ENCODE results near the gene NUTF2.
A peak's percentile ranks its signal among the peaks of the same experiment; 100 is the strongest.

Gene NUTF2

GRCh38 chr16:67883146-67883871 lies 36.6 kb downstream of the NUTF2 start:
- Histone ChIP-seq H3K4ac (ENCODE audit: low read depth, low read length) (no peak overlapping the region), H2BK5ac (ENCODE audit: low read depth, low read length, poor library complexity) (peak overlapping the region; percentile 7), H4K8ac (ENCODE audit: low read depth, low read length) (peak overlapping the region; percentile 19), H3K14ac (ENCODE audit: low read length) (peak overlapping the region; percentile 54), H3K4me1 (ENCODE audit: control insufficient read depth in 1 of 2, insufficient read depth in 2 of 2, low read length in 2 of 2) (peaks cover 20 to 25% of the 10 kb centered on the region in 2 experiments), H3K27me3 (ENCODE audit: insufficient read depth, low read length) (no peaks in the 10 kb centered on the region), H4K91ac (ENCODE audit: low read depth, low read length) (no peak overlapping the region), H2AFZ (ENCODE audit: insufficient read depth, low read length, poor library complexity) (no peak overlapping the region), H3K9me3 (ENCODE audit: insufficient read depth, low read depth, low read length) (peaks cover 4% of the 10 kb centered on the region), H3K27ac (ENCODE audit: low read depth, low read length) (peak overlapping the region; percentile 37), H3K4me3 (ENCODE audit: low read depth, low read length) (no peak overlapping the region), H3K18ac (ENCODE audit: low read length) (peak overlapping the region; percentile 21), H4K12ac (ENCODE audit: low read depth, low read length) (peak overlapping the region; percentile 43), H3K36me3 (ENCODE audit: control insufficient read depth in 1 of 2, insufficient read depth in 2 of 2, low read length in 2 of 2) (peaks cover 60 to 62% of the 10 kb centered on the region in 2 experiments), H2BK120ac (ENCODE audit: insufficient read depth, low read length, poor library complexity) (peak overlapping the region; percentile 18), H3K79me2 (ENCODE audit: control insufficient read depth, insufficient read depth, low read length, poor library complexity) (no peaks in the 10 kb centered on the region), H3K79me1 (ENCODE audit: low read length) (peaks cover 2% of the 10 kb centered on the region), H2AK5ac (ENCODE audit: low read length) (no peak overlapping the region), H2BK12ac (ENCODE audit: low read length) (peak overlapping the region; percentile 27), H3K23ac (ENCODE audit: low read length) (no peak overlapping the region), H3K9ac (ENCODE audit: low read length) (no peak overlapping the region), H3K4me2 (ENCODE audit: low read length) (peak overlapping the region; percentile 7)
- DNase-seq, result peak; percentile 56 to 61
- WGBS (ENCODE audit: extremely low coverage, insufficient coverage, insufficient read length), result no CpG with 5 or more reads among the region's 6 CpGs

- H3K27ac ChIP-seq (ENCODE audit: low read depth, low read length), result no peak overlapping the region
- no peak overlapping the region for H3K23ac ChIP-seq (ENCODE audit: low read length)
- H3K36me3 ChIP-seq (ENCODE audit: control insufficient read depth in 1 of 2, insufficient read depth in 2 of 2, low read length in 2 of 2), result peaks cover 55 to 56% of the 10 kb centered on the region in 2 experiments
- peaks cover 2% of the 10 kb centered on the region for H3K79me1 ChIP-seq (ENCODE audit: low read length)
- no peak overlapping the region for H4K8ac ChIP-seq (ENCODE audit: low read depth, low read length)
- H3K14ac ChIP-seq (ENCODE audit: low read length), result no peak overlapping the region
- no peak overlapping the region for H2AFZ ChIP-seq (ENCODE audit: insufficient read depth, low read length, poor library complexity)
- H2BK12ac ChIP-seq (ENCODE audit: low read length), result no peak overlapping the region
- no peak overlapping the region for H3K4me3 ChIP-seq (ENCODE audit: low read depth, low read length)
- H4K91ac ChIP-seq (ENCODE audit: low read depth, low read length), result no peak overlapping the region
- no peak overlapping the region for H4K12ac ChIP-seq (ENCODE audit: low read depth, low read length)
- no CpG with 5 or more reads among the region's 11 CpGs for WGBS (ENCODE audit: extremely low coverage, insufficient coverage, insufficient read length)
- DNase-seq, result peak; percentile 32 to 62
- peaks cover 20 to 25% of the 10 kb centered on the region in 2 experiments for H3K4me1 ChIP-seq (ENCODE audit: control insufficient read depth in 1 of 2, insufficient read depth in 2 of 2, low read length in 2 of 2)
- no peak overlapping the region for H3K4me2 ChIP-seq (ENCODE audit: low read length)
- no peaks in the 10 kb centered on the region for H3K27me3 ChIP-seq (ENCODE audit: insufficient read depth, low read length)
- H3K4ac ChIP-seq (ENCODE audit: low read depth, low read length), result no peak overlapping the region
- no peak overlapping the region for H3K18ac ChIP-seq (ENCODE audit: low read length)
- H2BK5ac ChIP-seq (ENCODE audit: low read depth, low read length, poor library complexity), result no peak overlapping the region
- peaks cover 4% of the 10 kb centered on the region for H3K9me3 ChIP-seq (ENCODE audit: insufficient read depth, low read depth, low read length)
- no peaks in the 10 kb centered on the region for H3K79me2 ChIP-seq (ENCODE audit: control insufficient read depth, insufficient read depth, low read length, poor library complexity)
- H3K9ac ChIP-seq (ENCODE audit: low read length), result no peak overlapping the region
- H2AK5ac ChIP-seq (ENCODE audit: low read length), result no peak overlapping the region
- H2BK120ac ChIP-seq (ENCODE audit: insufficient read depth, low read length, poor library complexity), result no peak overlapping the region
Measured at GRCh38 chr16:67883872-67884261, 37.1 kb downstream of the NUTF2 start.

GRCh38 chr16:67884684-67885083 lies 38.0 kb downstream of the NUTF2 start, which contains the start of gene NRN1L:
NRN1L (plus strand) TSS chr16:67884885; CDS start chr16:67884904, 19 bp downstream.
- no peak within 1 kb of the TSS for H3K4me3 ChIP-seq (ENCODE audit: low read depth, low read length)
- no peak within 1 kb of the TSS for H3K4ac ChIP-seq (ENCODE audit: low read depth, low read length)
- WGBS (ENCODE audit: extremely low coverage, insufficient coverage, insufficient read length), result no CpG with 5 or more reads among the region's 22 CpGs
- H3K36me3 ChIP-seq (ENCODE audit: control insufficient read depth in 1 of 2, insufficient read depth in 2 of 2, low read length in 2 of 2), result peaks cover 47 to 48% of the 10 kb centered on the region in 2 experiments
- H3K27ac ChIP-seq (ENCODE audit: low read depth, low read length), result no peak within 1 kb of the TSS
- H3K14ac ChIP-seq (ENCODE audit: low read length), result no peak within 1 kb of the TSS
- no peak within 1 kb of the TSS for H2BK12ac ChIP-seq (ENCODE audit: low read length)
- no peak within 1 kb of the TSS for H2BK120ac ChIP-seq (ENCODE audit: insufficient read depth, low read length, poor library complexity)
- no peak within 1 kb of the TSS for H2AK5ac ChIP-seq (ENCODE audit: low read length)
- H3K18ac ChIP-seq (ENCODE audit: low read length), result no peak within 1 kb of the TSS
- peaks cover 20 to 25% of the 10 kb centered on the region in 2 experiments for H3K4me1 ChIP-seq (ENCODE audit: control insufficient read depth in 1 of 2, insufficient read depth in 2 of 2, low read length in 2 of 2)
- H3K79me2 ChIP-seq (ENCODE audit: control insufficient read depth, insufficient read depth, low read length, poor library complexity), result no peaks in the 10 kb centered on the region
- H3K4me2 ChIP-seq (ENCODE audit: low read length), result no peak within 1 kb of the TSS
- no peak within 1 kb of the TSS for H4K8ac ChIP-seq (ENCODE audit: low read depth, low read length)
- no peak within 1 kb of the TSS for H4K12ac ChIP-seq (ENCODE audit: low read depth, low read length)
- H3K23ac ChIP-seq (ENCODE audit: low read length), result no peak within 1 kb of the TSS
- no peaks in the 10 kb centered on the region for H3K27me3 ChIP-seq (ENCODE audit: insufficient read depth, low read length)
- peak; percentile 46 to 63 for DNase-seq
- peaks cover 2% of the 10 kb centered on the region for H3K79me1 ChIP-seq (ENCODE audit: low read length)
- H4K91ac ChIP-seq (ENCODE audit: low read depth, low read length), result no peak within 1 kb of the TSS
- H3K9me3 ChIP-seq (ENCODE audit: insufficient read depth, low read depth, low read length), result peaks cover 3% of the 10 kb centered on the region
- no peak within 1 kb of the TSS for H3K9ac ChIP-seq (ENCODE audit: low read length)
- H2AFZ ChIP-seq (ENCODE audit: insufficient read depth, low read length, poor library complexity), result no peak within 1 kb of the TSS
- no peak within 1 kb of the TSS for H2BK5ac ChIP-seq (ENCODE audit: low read depth, low read length, poor library complexity)

GRCh38 chr16:67885545-67885944 lies 38.8 kb downstream of the NUTF2 start:
- peaks cover 20 to 25% of the 10 kb centered on the region in 2 experiments for H3K4me1 ChIP-seq (ENCODE audit: control insufficient read depth in 1 of 2, insufficient read depth in 2 of 2, low read length in 2 of 2)
- no peak overlapping the region for H2AK5ac ChIP-seq (ENCODE audit: low read length)
- no peak overlapping the region for H3K4me3 ChIP-seq (ENCODE audit: low read depth, low read length)
- peaks cover 38 to 39% of the 10 kb centered on the region in 2 experiments for H3K36me3 ChIP-seq (ENCODE audit: control insufficient read depth in 1 of 2, insufficient read depth in 2 of 2, low read length in 2 of 2)
- H3K4me2 ChIP-seq (ENCODE audit: low read length), result no peak overlapping the region
- H3K27ac ChIP-seq (ENCODE audit: low read depth, low read length), result no peak overlapping the region
- H3K4ac ChIP-seq (ENCODE audit: low read depth, low read length), result no peak overlapping the region
- no peak overlapping the region for H2BK5ac ChIP-seq (ENCODE audit: low read depth, low read length, poor library complexity)
- H2BK120ac ChIP-seq (ENCODE audit: insufficient read depth, low read length, poor library complexity), result no peak overlapping the region
- H2BK12ac ChIP-seq (ENCODE audit: low read length), result no peak overlapping the region
- H4K8ac ChIP-seq (ENCODE audit: low read depth, low read length), result no peak overlapping the region
- no peak overlapping the region for H4K91ac ChIP-seq (ENCODE audit: low read depth, low read length)
- H2AFZ ChIP-seq (ENCODE audit: insufficient read depth, low read length, poor library complexity), result no peak overlapping the region
- DNase-seq, result no peak
- peaks cover 2% of the 10 kb centered on the region for H3K9me3 ChIP-seq (ENCODE audit: insufficient read depth, low read depth, low read length)
- H3K23ac ChIP-seq (ENCODE audit: low read length), result no peak overlapping the region
- H4K12ac ChIP-seq (ENCODE audit: low read depth, low read length), result no peak overlapping the region
- WGBS (ENCODE audit: extremely low coverage, insufficient coverage, insufficient read length), result no CpG with 5 or more reads among the region's 12 CpGs
- H3K27me3 ChIP-seq (ENCODE audit: insufficient read depth, low read length), result no peaks in the 10 kb centered on the region
- no peak overlapping the region for H3K18ac ChIP-seq (ENCODE audit: low read length)
- no peak overlapping the region for H3K9ac ChIP-seq (ENCODE audit: low read length)
- H3K79me2 ChIP-seq (ENCODE audit: control insufficient read depth, insufficient read depth, low read length, poor library complexity), result no peaks in the 10 kb centered on the region
- H3K14ac ChIP-seq (ENCODE audit: low read length), result no peak overlapping the region
- H3K79me1 ChIP-seq (ENCODE audit: low read length), result peaks cover 2% of the 10 kb centered on the region
